GM10847 (cell line): ENCODE data around the gene CNNM1.

Experiments used
- POLR2A ChIP-seq: IDR thresholded peaks from 2 replicates; pipeline ENCODE4 v1.6.1; 2011; ENCODE audit not compliant: insufficient read length; ENCODE audit errors: extremely low read depth

CNNM1 gene

GRCh38 chr10:99328579-99329303 is 415 bp upstream of the CNNM1 start:
- no peak for TF ChIP-seq POLR2A

- no peak for TF ChIP-seq POLR2A
These were observed 594 bp downstream of the CNNM1 start for GRCh38 chr10:99329554-99330346.

GRCh38 chr10:99330347-99330924 is 1.3 kb downstream of the CNNM1 start:
- TF ChIP-seq POLR2A: no peak

- TF ChIP-seq POLR2A: no peak
These were observed 2.1 kb downstream of the CNNM1 start for GRCh38 chr10:99331207-99331803.

GRCh38 chr10:99337311-99337811 is 8.2 kb downstream of the CNNM1 start:
- TF ChIP-seq POLR2A: no peak

GRCh38 chr10:99337901-99338300 is 8.7 kb downstream of the CNNM1 start:
- TF ChIP-seq POLR2A: no peak

- no peak for TF ChIP-seq POLR2A
These were observed 9.9 kb downstream of the CNNM1 start for GRCh38 chr10:99339077-99339476.

GRCh38 chr10:99339563-99340047 is 10.4 kb downstream of the CNNM1 start:
- TF ChIP-seq POLR2A: no peak

GRCh38 chr10:99340650-99341049 is 11.5 kb downstream of the CNNM1 start:
- TF ChIP-seq POLR2A: no peak

- TF ChIP-seq POLR2A: no peak
These were observed 12.1 kb downstream of the CNNM1 start for GRCh38 chr10:99341248-99341647.

- no peak for TF ChIP-seq POLR2A
These were observed 12.8 kb downstream of the CNNM1 start for GRCh38 chr10:99341860-99342490.

- no peak for TF ChIP-seq POLR2A
These were observed 14.1 kb downstream of the CNNM1 start for GRCh38 chr10:99343262-99343661.

- TF ChIP-seq POLR2A: no peak
These were observed 15.6 kb downstream of the CNNM1 start for GRCh38 chr10:99344715-99345114.

- TF ChIP-seq POLR2A: no peak
These were observed 16.2 kb downstream of the CNNM1 start for GRCh38 chr10:99345350-99345749.

- TF ChIP-seq POLR2A: no peak
These were observed 17.1 kb downstream of the CNNM1 start for GRCh38 chr10:99346247-99346646.

GRCh38 chr10:99347672-99348071 is 18.5 kb downstream of the CNNM1 start:
- no peak for TF ChIP-seq POLR2A

- no peak for TF ChIP-seq POLR2A
These were observed 24.0 kb downstream of the CNNM1 start for GRCh38 chr10:99353182-99353581.
